NB4 (cell line): ENCODE data around the gene RPTOR.

ENCODE experiments used
- DNase-seq: peaks from one replicate; pipeline ENCODE4 v3.0.0; 2010; ENCODE audit warnings: low read depth
- H3K4me3 ChIP-seq: one replicate; pipeline ENCODE4 v1.5.1; 2011; ENCODE audit warnings: mild to moderate bottlenecking, low read depth, low read length, moderate library complexity
- MYC ChIP-seq: IDR thresholded peaks from 2 replicates; pipeline ENCODE4 v1.6.1; 2011; ENCODE audit warnings: low read depth, low read length
- POLR2A ChIP-seq: IDR thresholded peaks from 2 replicates; pipeline ENCODE4 v1.6.1; 2011; ENCODE audit warnings: mild to moderate bottlenecking; ENCODE audit not compliant: insufficient read length; ENCODE audit errors: extremely low read depth
- TF ChIP-seq, protein P1 (sequence below): IDR thresholded peaks from 2 replicates; pipeline ENCODE4 v1.6.1; 2011; ENCODE audit warnings: low read depth, low read length
- TF ChIP-seq, protein P2 (sequence below): IDR thresholded peaks from one replicate; pipeline ENCODE4 v1.5.1; 2012; ENCODE audit warnings: low read depth, low read length

Gene RPTOR

DNA sequence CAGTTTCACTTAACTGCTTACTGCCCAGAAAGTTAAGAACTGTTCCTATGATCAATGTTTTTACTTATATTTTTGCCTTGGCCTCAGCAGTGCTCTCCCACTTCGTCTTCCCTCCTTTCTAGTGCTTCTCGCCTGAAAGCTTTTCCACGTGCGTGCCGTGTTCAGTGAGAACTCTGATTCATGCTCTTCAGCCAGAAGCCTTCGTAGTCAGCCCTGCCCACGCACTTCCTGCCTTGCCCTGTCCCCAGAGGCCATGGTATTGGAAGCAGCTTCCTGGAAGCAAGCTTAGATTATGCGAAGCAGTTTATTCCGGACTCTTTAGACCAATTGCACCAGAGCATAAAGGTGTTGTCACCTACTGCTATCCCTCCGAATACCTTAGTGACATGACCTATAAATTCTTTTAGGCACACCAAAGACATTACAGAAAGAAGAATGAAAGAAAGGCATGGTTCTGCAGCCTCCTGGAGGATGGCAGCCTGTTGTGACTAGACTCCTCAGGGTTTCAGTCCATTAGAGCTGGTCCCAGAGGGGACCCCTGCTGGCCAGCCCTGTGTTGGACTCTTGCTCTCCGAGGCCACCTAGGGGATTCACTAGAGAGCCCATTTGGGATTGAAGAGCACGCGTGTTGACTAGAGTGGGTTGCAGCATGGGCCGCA lies 105.2 kb downstream of the RPTOR start:
- H3K4me3 ChIP-seq, result no peak overlapping the region
- peak; percentile 71 for DNase-seq
- TF ChIP-seq, protein P1, sequence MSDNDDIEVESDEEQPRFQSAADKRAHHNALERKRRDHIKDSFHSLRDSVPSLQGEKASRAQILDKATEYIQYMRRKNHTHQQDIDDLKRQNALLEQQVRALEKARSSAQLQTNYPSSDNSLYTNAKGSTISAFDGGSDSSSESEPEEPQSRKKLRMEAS, result no peak
- no peak for TF ChIP-seq MYC
- no peak for TF ChIP-seq POLR2A
- TF ChIP-seq, protein P2, sequence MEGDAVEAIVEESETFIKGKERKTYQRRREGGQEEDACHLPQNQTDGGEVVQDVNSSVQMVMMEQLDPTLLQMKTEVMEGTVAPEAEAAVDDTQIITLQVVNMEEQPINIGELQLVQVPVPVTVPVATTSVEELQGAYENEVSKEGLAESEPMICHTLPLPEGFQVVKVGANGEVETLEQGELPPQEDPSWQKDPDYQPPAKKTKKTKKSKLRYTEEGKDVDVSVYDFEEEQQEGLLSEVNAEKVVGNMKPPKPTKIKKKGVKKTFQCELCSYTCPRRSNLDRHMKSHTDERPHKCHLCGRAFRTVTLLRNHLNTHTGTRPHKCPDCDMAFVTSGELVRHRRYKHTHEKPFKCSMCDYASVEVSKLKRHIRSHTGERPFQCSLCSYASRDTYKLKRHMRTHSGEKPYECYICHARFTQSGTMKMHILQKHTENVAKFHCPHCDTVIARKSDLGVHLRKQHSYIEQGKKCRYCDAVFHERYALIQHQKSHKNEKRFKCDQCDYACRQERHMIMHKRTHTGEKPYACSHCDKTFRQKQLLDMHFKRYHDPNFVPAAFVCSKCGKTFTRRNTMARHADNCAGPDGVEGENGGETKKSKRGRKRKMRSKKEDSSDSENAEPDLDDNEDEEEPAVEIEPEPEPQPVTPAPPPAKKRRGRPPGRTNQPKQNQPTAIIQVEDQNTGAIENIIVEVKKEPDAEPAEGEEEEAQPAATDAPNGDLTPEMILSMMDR, result peak; percentile 83

DNA sequence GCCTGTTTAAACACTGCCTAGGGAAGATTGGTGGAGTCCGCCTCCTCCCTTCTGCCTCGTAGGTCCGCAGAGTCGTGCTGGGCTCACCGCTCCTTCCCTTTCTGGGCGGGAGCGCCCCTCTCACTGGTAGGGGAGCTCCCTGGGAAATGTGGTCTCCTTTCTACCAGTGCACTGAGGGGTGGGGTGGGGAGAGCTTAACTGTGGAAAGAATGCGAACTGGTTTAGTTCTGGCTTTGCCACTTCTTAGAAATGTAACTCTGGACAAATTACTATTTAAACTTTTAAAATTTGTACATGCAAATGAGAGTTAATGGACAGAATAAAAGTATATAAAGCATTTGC lies 105.7 kb downstream of the RPTOR start:
- no peak overlapping the region for H3K4me3 ChIP-seq
- no peak for TF ChIP-seq POLR2A
- TF ChIP-seq, protein P2, result no peak
- DNase-seq, result no peak

DNA sequence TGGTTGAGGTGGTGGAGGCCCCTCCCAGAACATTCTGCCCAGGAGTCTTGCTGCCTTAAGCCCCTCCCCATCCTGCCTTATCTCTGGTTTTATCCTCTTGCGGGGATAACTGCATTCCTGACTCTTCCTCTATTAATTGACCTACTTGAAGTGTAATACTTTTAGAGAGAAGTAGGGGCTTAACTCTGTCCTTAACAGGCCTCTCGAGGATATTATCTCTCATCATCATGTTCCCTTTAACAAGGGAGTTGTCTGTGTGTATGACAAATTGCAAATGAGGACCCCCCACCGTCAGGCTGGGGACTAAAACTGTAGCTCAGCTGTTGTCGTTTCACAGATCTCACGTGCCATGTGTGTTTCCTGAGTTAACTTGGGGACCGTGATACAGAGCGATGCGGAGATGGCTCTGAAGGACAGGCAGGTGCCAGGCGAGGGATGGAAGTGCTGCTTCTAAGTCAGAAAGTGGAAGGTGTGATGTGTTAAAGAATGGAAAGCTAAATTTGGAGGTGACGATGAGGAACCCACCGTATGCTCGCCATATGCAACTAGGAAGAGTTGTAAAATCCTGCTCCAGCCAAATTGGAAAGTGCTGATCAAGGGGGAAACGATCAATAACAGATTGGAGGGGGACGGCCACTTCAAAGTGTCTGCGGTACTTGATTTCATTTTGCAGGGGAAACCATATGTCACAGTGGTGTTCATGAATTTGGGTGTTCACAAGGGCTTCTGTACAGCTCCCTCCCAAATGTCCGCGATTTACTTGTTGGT lies 106.3 kb downstream of the RPTOR start:
- no peak overlapping the region for H3K4me3 ChIP-seq
- DNase-seq, result peak; percentile 51
- no peak for TF ChIP-seq MYC
- TF ChIP-seq, protein P2, result no peak
- TF ChIP-seq POLR2A, result no peak
- TF ChIP-seq, protein P1, result no peak

DNA sequence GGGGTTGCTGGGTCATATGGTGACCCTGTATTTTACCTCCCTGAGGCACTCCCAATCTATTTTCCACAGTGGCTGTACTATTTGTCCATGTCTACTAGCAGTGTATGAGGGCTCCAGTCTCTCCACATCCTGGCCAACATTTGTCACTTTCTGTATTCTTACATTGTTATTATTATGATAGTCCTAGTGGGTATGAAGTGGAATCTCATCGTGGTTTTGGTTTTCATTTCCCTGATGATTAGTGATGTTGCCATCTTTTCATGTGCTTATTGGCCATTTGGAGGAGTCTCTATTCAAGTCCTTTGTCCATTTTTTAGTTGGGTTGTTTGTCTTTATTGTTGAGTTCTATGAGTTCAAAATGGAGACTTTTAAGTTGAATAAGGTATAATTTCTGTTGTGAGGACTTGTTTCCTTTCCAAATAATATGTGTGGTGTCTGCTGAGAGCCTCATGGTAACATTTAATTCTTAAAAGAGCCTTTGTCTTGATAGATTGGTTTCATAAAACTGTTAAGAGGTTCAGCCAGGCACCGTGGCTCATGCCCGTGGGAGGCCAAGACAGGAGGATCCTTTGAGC lies 108.2 kb downstream of the RPTOR start:
- no peak overlapping the region for H3K4me3 ChIP-seq
- no peak for TF ChIP-seq MYC
- TF ChIP-seq, protein P1, result no peak
- TF ChIP-seq, protein P2, result no peak
- no peak for TF ChIP-seq POLR2A
- DNase-seq, result no peak

DNA sequence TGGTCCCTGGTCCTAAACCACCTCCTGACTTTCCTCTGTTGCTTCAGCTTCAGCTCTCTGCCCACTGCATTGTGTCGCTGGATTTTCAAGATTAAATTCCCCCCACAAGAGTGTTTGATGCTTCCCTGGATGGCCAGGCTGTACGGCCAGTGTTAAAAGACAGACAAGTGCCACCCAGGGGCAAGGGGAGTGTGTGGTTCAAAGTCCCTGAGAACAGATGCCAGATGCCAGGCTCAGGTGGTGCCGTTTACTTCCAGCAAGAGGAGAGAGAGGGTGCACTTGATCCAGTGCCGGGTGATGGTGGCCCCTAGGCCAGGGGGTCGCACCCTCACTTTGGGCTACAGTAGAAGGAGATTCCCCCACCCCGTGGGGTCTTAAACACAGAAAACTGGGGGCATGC lies 109.2 kb downstream of the RPTOR start:
- TF ChIP-seq, protein P1, result no peak
- TF ChIP-seq MYC (no peak), POLR2A (no peak)
- TF ChIP-seq, protein P2, result no peak
- DNase-seq, result no peak
- no peak overlapping the region for H3K4me3 ChIP-seq
